ENCODE data around the gene OR10A6.

OR10A6 gene, protein sequence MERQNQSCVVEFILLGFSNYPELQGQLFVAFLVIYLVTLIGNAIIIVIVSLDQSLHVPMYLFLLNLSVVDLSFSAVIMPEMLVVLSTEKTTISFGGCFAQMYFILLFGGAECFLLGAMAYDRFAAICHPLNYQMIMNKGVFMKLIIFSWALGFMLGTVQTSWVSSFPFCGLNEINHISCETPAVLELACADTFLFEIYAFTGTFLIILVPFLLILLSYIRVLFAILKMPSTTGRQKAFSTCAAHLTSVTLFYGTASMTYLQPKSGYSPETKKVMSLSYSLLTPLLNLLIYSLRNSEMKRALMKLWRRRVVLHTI

DNA sequence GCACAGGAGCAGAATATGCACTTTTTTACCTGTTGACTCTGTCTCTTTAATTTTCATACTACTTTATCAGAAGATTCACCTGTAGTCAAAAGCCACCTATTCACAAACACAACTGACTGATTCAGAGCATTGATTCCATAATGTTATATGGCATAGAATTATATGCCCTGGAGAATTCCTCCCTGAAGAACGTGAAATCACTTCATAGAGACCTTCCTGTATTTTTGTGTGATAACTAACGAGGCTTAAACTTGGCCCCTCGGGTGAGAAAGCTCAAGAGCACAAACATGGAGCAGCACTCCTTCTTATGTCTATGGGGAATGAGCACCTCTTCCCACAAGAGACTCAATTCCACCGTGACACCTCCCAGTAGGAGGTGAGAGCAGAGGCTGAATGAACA, at the start of gene OR10A6:
TSS of gene OR10A6 (minus strand) at position 101 of the 400 bp plus-strand sequence. CDS start 2,606 bp downstream, outside the sequence.
- DNase-seq, result no peak

DNA sequence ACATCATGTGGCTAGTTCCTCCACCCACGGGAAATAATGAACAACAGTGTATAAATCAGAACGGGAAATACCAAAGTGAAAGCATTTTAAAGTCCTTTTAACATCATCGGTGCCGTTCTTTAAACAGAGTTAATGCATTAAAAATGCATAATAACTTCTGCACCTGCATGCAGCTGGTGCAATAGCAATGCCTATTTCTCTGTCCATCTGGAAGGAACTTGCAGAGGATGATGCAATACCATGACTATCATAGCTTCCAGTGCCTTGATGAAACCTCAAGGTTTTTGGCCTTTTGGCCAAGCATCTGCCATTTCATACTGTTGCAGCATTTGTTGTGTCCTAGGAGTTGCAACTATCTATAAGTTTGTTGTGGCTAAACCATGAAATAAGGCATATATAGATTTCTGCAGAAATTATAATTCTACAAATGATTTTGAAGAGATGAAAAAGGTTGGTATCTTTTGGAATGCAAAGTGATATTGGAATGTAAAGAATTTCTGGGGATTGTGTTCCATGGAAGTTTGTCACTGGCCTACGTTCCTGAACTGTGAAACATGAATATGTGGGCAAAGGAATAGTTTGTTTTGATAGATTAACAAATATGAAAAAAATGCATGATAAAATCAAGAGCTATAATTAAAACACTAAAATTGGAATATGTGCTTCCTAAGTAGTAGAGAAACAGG, 46.3 kb upstream of the OR10A6 start:
- DNase-seq, result no peak

GRCh38 chr11:7974668-7975067, 43.6 kb upstream of the OR10A6 start:
- no peak for DNase-seq

DNA sequence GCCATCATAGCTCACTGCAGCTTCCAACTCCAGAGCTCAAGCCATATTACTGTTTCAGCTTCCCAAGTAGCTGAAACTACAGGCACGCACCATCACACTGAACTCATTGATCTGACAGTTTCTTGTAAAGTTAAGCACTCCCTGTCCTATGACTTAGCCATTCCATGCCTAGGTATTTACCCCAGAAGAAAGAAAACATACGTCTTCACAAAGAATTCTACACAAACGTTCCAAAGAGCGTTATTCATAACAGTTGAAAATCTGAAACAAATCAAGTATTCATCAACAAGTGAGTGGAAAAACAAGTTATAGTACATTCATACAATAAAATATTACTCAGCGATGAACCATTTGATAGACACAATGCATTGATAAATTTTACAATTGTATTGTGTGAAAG, 41.9 kb upstream of the OR10A6 start:
- DNase-seq, result no peak

DNA sequence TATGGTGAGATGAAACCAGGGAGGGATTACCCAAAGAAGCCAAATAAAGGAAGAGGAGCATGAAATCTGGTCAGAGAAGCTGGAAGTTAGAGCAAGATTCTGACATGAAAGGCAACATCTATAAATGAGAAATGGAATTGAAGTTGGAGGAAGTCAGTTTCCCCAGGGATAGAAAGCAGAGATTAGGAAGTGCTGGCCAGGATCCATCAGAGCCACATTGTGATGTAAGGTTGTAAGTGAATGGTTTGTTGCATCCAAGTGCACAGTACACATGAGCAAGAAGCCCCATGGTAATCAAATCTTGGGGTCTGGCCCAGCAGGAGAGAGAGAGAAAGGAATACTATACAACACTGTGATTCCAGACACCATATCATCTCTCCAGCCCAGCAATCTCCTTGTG, 40.8 kb upstream of the OR10A6 start:
- DNase-seq, result no peak

DNA sequence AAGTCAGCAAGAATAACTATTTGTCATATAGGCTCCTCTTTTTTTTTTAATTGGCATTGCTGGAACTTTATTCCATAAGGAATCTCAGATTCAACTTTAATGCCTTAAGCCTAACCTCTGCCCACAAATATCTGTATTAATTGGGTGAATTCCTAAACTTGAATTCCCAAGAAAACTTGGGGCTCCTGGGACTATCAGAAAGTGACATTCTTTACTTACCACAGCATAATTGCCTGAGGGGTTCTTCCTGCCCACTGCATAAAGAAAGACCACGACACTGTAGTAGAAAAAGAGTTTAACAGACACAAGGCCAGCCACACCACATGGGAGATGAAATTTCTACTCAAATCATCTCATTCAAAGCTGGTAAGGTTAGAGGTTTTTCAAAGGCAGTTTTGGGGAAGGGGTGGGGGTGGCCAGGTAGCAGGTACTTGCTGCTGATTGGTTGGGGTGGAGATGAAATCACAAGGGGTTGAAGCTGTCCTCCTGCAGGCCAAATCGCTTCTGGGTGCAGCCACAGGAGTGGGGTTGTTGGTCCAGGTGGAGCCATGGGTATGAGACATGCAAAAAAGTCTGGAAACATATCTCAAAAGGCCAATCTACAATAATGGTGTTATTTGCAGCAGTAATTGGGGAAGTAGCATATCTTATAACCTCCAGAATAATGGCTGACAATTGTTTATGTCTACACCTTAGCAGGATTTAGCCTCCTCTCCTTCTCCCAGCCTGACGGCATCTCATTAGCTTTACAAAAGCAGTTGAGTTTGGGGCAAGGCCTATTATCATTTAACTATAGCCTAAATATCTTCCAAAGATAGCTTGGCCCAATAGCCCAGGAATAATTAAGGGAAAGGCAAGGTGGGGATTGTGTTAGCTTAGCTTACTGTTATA, 38.9 kb upstream of the OR10A6 start:
- DNase-seq, result no peak

- no peak for DNase-seq
Observed at GRCh38 chr11:7968686-7969085, 37.6 kb upstream of the OR10A6 start.

DNA sequence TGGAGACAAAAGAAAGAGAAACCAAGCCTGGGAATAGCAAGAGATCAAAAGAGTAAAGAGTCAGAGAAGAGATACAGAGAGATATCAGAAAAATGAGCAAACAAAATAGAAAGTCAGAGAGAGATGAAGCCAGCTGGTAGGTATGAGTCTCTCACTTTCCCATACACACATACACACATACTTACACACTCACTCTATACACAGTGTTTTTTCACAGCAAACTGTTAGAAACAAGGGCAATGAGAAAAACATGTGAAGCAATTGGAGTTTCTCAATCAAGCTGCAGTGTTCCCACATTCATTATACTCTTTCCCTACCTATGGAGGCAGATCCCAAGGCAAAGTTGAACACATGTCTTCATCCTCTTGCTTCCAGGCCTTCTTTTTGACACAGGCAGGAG, 36.8 kb upstream of the OR10A6 start:
- DNase-seq, result no peak

DNA sequence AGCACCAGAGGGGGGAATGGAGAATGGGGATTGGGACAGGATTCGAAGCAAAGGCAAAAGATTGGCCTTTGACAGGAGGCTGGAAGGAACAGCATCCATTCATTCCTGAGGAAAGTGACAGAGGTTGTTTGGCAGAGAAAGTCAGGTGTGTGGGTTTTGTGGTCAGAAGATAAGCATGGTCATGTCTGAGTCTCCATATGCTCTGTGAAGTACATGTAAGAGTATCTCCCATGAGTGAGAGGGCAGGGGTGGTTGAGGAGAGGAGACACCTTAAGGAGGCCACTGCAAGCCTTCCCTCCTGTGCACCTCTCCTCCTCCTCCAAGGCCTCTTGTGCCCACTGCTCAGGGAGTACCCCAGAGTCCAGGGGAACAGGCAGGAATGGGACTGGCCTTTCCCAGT, 36.0 kb upstream of the OR10A6 start:
- no peak for DNase-seq

DNA sequence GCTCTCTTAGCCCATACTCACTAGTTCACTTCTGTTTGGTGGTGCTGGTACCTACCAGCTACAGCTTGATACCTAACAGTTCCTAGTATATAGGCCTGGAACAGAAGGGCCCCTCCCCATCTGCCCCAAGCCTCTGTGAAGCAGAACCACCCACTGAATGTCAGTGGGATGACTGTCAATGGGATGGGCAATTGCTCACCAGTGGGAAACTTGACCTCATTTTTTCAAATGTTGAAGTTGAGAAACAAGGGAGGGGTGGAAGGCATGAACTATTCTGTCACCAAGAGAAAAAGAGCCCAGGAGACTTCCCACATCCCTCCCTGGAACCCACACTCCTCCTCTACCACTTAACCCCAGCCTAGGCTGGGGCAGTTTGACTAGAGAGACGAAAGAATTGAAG, 34.3 kb upstream of the OR10A6 start, which contains the start of gene NLRP10:
TSS of gene NLRP10 (minus strand) at position 62 of the 400 bp plus-strand sequence. CDS start 1,952 bp downstream, outside the sequence.
- DNase-seq, result no peak

GRCh38 chr11:7964873-7965272, 33.8 kb upstream of the OR10A6 start:
- no peak for DNase-seq

GRCh38 chr11:7964261-7964660, 33.2 kb upstream of the OR10A6 start:
- DNase-seq, result no peak

- DNase-seq, result no peak
Observed at GRCh38 chr11:7955191-7955590, 24.1 kb upstream of the OR10A6 start.

DNA sequence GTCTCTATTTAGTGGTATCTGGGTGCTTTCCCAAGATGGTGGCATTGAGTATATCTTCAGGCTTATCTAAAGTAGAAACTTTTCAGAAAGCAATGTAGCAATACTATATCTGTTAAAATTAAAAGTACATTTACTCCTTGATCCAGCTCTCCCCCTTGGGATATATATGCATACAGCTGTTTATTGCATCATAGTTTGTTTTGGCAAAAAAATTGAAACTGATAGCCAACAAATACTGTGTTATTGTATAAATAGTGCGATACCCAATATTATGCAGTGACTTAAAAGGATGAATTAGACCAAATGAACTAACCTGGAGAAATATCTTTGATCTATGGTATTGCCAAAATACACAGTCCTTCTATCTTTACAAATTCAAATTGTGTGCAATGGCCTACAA, 18.9 kb upstream of the OR10A6 start:
- no peak for DNase-seq

GRCh38 chr11:7944123-7944522, 13.1 kb upstream of the OR10A6 start:
- no peak for DNase-seq

GRCh38 chr11:7941608-7942007, 10.5 kb upstream of the OR10A6 start, which contains the start of gene OR10A3:
Gene OR10A3 (minus strand): TSS chr11:7941708. CDS start chr11:7939520, 2,188 bp downstream.
- no peak for DNase-seq

- no peak for DNase-seq
Observed at GRCh38 chr11:7941146-7941545, 10.1 kb upstream of the OR10A6 start.

DNA sequence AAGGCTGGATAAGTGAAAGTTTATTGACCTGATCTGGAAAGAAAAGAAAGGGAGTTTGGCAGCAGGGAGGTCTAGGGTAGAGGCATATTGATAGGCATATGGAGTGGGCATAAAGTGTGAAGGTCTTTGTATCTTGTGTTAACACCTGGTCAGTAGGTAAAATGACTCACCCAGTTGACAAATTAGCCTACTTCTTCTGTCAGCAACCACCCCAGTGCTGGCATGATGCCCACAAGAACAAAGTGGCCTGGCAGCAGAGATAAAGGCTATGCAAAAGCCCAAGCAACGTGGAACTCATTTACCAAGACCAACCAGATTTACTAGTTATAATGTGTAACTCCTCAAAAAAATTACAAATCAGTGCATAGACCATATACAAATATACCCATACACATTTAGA, 5.5 kb upstream of the OR10A6 start:
- DNase-seq, result no peak

GRCh38 chr11:7927635-7928034, 3.4 kb downstream of the OR10A6 start:
- DNase-seq, result peak; percentile 36

DNA sequence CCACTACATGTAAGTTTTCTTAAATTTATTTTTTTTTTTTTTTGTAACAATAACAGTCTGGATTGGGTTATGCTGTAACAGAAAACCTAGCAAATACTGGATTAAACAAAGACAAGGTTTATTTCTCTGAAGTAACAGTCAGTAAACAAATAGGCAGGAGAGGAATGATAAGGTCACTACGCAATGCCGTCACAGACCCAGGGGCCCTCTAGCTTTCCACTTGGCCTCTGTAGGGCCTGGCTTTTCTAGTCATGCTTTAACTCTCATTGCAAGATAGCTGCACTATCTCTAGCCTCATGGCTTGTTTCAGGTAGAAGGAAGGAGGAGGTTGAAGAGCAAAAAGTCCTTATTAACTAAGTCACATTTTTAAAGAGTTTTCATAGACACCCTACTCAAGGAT, 6.5 kb downstream of the OR10A6 start:
- no peak for DNase-seq

GRCh38 chr11:7918141-7918540, 12.9 kb downstream of the OR10A6 start:
- no peak for DNase-seq

DNA sequence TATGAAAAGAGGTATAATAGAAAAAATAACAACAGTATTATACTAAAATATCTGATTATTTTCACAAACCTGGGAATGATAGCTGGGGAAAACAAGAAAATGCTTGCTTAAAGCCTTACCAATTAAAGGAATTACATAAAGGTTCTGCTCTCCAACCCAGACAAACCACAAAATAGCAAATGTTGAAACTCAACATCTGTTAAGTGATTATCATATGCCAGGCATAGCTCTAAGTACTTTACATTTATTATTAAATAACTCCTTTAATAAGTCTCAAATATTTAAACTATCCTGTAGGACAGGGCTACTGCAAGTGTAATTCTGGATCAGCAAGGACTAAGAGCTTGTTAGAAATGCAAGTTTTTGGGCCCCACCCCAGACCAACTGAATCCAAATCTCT, 20.1 kb downstream of the OR10A6 start:
- DNase-seq, result no peak

DNA sequence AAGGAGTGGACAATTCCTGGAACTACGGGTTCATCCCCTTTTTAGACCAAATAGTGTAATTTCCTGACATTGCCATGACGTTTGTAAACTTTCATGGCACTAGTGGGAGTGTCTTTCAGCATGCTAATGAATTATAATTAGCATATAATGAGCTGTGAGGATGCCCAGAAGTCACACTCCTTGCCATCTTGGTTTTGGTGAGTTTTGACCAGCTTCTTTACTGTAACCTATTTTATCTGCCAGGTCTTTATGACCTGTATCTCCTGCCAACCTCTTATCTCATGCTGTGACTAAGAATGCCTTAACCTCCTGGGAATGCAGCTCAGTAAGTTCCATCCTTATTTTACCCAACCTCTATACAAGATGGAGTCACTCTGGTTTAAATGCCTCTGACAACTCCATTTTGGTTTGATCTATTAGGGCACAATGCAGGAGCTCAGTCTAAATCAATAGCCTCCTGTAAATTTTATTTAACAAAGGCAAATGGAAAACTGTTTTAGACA, 20.7 kb downstream of the OR10A6 start:
- no peak for DNase-seq
